Measurements from ENCODE around the gene RBFOX1.

The RBFOX1 gene

DNA sequence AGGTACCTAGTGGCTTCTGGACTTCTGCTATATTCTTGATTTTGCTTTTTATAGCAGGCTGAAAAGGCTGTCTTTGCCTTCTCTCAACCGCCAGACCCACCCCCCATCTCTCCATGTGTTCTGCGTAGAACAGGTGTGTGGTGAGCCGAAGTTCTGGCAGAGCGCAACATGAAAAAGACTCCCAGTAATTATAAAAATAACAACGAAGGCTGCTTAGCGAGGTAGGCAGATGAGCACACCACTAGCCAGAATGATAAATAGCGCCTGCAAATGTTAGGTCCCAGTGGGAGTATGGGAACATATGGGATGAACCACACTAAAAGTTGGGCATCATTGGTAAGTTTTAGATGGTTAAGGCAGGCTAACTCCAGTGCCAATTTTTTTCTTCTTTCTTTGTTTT, 14.0 kb upstream of the RBFOX1 start:
- no peak overlapping the region for H3K27ac Mint-ChIP-seq
- no peaks in the 10 kb centered on the region for H3K27me3 Mint-ChIP-seq (ENCODE audit: low read depth)
- H3K9me3 Mint-ChIP-seq, result peaks cover 22% of the 10 kb centered on the region
- H3K36me3 Mint-ChIP-seq (ENCODE audit: low read depth), result no peaks in the 10 kb centered on the region
- H3K4me1 Mint-ChIP-seq (ENCODE audit: low read depth), result no peaks in the 10 kb centered on the region
- no peak overlapping the region for H3K4me3 Mint-ChIP-seq

DNA sequence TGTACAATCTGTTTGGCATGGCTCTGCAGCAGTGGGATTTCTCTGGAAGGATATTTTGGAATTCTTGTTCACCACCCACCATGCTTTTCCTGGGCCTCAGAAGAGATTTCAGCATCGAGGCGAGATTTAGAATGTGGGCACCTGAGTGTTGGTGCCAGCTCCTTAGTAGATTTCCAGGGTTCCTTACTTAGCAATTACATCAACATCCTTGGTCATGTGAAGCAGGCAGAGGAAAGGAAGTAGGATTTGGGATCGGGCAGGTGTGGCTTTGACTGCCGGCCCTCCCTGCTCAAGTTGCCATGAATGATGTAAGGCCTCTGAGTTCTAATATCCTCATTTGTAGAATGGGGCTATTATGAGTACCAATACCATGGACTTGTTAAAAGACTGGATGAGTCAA, 13.1 kb upstream of the RBFOX1 start:
- H3K4me1 Mint-ChIP-seq (ENCODE audit: low read depth), result no peaks in the 10 kb centered on the region
- H3K9me3 Mint-ChIP-seq, result peaks cover 26% of the 10 kb centered on the region
- H3K27ac Mint-ChIP-seq, result no peak overlapping the region
- H3K27me3 Mint-ChIP-seq (ENCODE audit: low read depth), result no peaks in the 10 kb centered on the region
- no peaks in the 10 kb centered on the region for H3K36me3 Mint-ChIP-seq (ENCODE audit: low read depth)
- no peak overlapping the region for H3K4me3 Mint-ChIP-seq

DNA sequence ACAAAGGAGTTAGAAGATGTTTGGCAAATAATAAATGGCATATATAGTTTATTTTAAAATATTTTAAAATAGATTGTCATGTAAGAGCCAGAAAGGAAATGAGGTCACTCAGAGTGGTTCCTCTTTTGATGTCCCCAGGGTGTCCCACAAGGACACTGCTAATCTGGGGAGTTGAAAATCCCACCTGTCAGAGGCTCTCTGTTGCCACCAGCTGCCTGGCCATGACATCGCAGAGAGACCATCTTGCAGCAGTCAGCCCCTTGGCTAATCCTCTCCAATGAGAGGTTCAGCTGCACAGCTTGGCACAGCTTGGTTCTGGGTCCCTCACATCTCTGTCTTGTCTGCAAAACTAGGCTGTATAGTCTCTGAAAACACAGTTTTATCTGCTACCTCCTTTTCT, 11.0 kb upstream of the RBFOX1 start:
- H3K27me3 Mint-ChIP-seq (ENCODE audit: low read depth), result no peaks in the 10 kb centered on the region
- H3K4me1 Mint-ChIP-seq (ENCODE audit: low read depth), result no peaks in the 10 kb centered on the region
- peaks cover 38% of the 10 kb centered on the region for H3K9me3 Mint-ChIP-seq
- no peaks in the 10 kb centered on the region for H3K36me3 Mint-ChIP-seq (ENCODE audit: low read depth)
- no peak overlapping the region for H3K4me3 Mint-ChIP-seq
- H3K27ac Mint-ChIP-seq, result no peak overlapping the region

DNA sequence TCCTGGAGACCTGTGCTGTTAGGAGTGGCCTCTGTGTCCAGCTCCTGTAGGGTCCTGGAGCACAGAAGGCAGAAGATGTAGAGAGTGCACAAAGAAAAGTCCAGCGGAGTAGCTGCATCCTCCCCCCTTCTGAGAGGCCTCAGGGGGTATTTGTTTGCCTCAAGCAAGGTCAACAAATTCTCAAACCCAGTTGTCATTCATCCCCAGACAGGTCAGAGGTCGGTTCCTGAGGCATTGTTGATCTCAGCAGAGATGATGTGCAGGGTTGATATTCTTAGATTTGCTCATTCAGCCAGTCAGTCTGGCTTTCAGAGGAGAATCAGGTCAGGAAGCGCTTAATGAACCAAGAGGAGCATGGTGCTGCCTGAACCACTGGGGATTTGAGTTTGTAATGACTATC, 8.3 kb upstream of the RBFOX1 start:
- H3K27ac Mint-ChIP-seq, result no peak overlapping the region
- H3K9me3 Mint-ChIP-seq, result peaks cover 41% of the 10 kb centered on the region
- no peaks in the 10 kb centered on the region for H3K4me1 Mint-ChIP-seq (ENCODE audit: low read depth)
- H3K4me3 Mint-ChIP-seq, result no peak overlapping the region
- H3K27me3 Mint-ChIP-seq (ENCODE audit: low read depth), result no peaks in the 10 kb centered on the region
- H3K36me3 Mint-ChIP-seq (ENCODE audit: low read depth), result no peaks in the 10 kb centered on the region

DNA sequence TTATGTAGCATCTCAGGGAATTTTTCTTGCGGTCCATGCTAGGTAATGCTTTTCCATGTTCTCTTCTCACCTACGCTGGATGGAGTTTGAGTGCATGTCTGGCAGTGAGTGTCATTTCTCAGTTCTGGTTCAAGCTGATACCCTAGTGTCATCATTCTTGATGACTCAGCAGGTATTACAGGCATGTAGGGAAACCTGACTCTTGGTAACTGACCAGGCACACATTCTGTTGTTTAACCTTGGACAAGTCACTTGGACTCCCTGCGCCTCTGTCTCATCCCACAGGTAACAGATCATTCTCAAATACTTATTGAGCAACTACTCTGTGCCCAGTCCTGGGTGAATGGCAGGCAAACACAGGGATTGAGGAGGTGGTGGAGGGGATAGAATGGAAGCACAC, 6.8 kb upstream of the RBFOX1 start:
- no peaks in the 10 kb centered on the region for H3K36me3 Mint-ChIP-seq (ENCODE audit: low read depth)
- no peaks in the 10 kb centered on the region for H3K27me3 Mint-ChIP-seq (ENCODE audit: low read depth)
- no peaks in the 10 kb centered on the region for H3K4me1 Mint-ChIP-seq (ENCODE audit: low read depth)
- H3K4me3 Mint-ChIP-seq, result no peak overlapping the region
- H3K27ac Mint-ChIP-seq, result no peak overlapping the region
- H3K9me3 Mint-ChIP-seq, result peaks cover 36% of the 10 kb centered on the region

DNA sequence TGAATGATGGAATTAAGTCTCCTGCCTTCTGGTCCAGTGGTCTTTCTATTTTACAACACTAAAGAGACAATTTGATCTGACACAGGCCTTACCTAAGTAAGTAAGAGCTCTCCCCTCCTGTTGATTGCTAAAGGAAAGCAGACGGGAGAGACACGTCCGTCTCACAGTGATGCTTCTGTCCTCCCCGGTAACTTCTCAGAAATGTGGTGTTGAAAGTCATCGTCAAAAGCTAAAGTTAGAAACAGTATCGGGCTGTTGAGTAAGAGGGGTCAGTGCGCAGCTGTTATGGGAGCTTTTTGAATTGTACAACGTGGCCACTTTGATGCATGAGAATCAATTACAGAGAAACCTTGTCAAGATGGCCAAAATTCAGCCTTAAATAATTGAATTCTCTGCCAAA, 1.9 kb upstream of the RBFOX1 start:
- Mint-ChIP-seq H3K4me1 (ENCODE audit: low read depth) (no peaks in the 10 kb centered on the region), H3K36me3 (ENCODE audit: low read depth) (no peaks in the 10 kb centered on the region), H3K4me3 (no peak overlapping the region), H3K27me3 (ENCODE audit: low read depth) (no peaks in the 10 kb centered on the region), H3K9me3 (peaks cover 37% of the 10 kb centered on the region), H3K27ac (no peak overlapping the region)

DNA sequence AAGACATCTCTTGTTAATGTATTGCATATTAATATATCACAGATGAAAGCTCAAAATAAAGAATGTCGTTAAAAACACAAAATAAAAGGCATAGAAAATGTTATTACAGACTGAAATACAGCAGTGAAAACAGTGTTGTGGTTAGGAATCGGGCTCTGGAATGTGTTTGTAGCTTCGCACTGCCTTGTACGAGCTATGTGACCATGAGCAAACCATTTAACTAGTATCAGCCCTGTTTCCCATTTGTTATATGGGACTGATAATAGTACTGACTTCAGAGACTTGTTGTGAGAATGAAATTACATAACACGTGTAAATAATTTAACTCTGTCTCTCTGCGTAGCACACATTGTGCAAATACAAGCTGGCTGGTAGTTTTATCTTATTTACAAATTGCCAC, 648 bp upstream of the RBFOX1 start:
- H3K4me1 Mint-ChIP-seq (ENCODE audit: low read depth), result no peaks in the 10 kb centered on the region
- no peak overlapping the region for H3K4me3 Mint-ChIP-seq
- no peak overlapping the region for H3K27ac Mint-ChIP-seq
- H3K36me3 Mint-ChIP-seq (ENCODE audit: low read depth), result no peaks in the 10 kb centered on the region
- no peaks in the 10 kb centered on the region for H3K27me3 Mint-ChIP-seq (ENCODE audit: low read depth)
- peaks cover 32% of the 10 kb centered on the region for H3K9me3 Mint-ChIP-seq

DNA sequence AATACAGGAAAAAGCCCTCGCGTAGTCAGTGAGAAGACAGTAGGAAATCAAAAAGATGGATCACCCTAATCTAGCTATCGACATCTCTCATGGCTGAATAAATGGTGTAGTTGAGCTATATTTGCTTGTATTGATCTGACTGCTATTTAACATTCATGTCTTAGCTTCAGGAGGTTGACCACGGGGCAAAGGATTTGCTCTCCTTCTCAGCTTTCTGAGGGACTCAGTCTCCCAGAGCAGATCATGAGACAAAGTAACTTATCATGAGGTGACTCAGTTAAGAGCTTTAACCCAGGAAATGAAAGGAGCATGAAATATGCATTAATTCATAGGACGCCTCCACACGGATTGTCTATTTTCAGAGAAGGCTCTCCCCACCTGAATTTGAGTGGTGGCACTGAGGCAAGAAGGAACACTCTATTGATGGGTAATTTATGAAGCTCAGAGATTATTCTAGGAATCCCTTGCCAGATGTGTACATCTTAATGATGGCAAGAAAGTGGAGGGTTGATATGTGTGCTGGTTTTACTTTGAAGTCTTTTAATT, 608 bp downstream of the RBFOX1 start:
- Mint-ChIP-seq H3K9me3 (peaks cover 26% of the 10 kb centered on the region), H3K27me3 (ENCODE audit: low read depth) (no peaks in the 10 kb centered on the region), H3K27ac (no peak overlapping the region), H3K36me3 (ENCODE audit: low read depth) (no peaks in the 10 kb centered on the region), H3K4me1 (ENCODE audit: low read depth) (no peaks in the 10 kb centered on the region), H3K4me3 (no peak overlapping the region)

DNA sequence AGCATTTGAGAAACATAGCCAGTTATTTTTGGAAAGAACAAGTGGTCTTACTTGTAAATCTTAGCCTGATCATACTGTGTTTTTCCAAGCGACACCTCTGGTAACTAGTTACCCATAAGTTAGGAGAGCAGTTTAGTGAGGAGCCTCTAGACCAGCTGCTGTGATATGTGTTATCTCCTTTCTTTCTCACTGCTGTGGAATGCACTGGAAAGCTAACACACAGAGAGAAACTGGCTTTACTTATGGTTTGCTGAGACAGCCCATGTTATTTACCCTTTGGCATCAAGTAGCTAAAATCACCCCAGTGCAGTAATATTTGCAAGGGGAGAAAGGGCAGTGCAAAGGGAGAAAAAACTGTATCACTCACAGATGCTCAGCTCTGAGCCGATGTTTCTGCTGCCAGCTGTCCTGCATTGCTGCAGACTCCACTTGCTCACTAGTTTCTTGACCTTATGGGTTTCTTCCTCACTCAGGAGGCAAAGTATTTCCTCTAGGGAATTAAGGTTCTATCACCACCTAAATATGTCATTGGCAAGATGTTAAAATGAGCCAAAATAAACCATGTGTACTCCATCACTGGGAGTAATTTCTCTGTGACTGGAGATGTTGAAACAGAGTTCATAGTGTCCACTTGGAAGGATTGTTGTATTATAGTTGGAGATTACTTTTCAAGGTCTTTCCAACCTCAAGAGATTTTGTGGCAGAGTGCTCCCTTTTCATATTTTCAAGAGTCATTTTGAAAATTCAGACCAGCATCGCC, 2.3 kb downstream of the RBFOX1 start:
- Mint-ChIP-seq H3K4me1 (ENCODE audit: low read depth) (no peaks in the 10 kb centered on the region), H3K4me3 (no peak overlapping the region), H3K9me3 (peaks cover 34% of the 10 kb centered on the region), H3K27me3 (ENCODE audit: low read depth) (no peaks in the 10 kb centered on the region), H3K36me3 (ENCODE audit: low read depth) (no peaks in the 10 kb centered on the region), H3K27ac (no peak overlapping the region)

DNA sequence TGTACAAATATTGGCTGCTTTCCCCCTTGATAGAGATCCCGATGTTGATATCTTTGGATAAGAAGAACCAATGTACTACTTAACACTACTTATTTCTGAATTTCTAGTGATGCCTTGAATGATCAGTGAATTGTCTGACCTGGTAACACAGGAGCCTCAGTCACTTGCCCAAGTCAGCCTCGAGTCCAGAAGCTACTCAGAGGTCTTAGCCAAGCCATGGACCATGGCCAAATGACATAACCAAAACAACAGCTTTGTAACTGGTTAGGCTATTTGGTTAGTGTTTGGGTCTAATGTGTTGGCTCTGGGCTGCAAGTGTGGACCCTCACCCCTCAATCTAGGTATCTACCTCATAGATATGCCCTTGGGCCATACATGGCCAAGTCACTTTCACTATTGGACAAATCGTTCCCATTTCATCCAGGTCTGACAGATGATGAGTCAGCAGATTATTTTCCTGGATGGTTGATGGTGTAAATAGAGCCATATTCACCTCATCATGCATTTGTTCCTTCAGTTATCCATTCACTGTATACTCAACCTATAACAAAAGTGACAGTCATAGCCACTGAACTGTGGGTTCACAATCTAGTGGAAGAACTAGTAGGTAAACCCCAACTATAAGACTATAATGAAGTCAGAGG, 3.5 kb downstream of the RBFOX1 start:
- Mint-ChIP-seq H3K36me3 (ENCODE audit: low read depth) (no peaks in the 10 kb centered on the region), H3K9me3 (peaks cover 34% of the 10 kb centered on the region), H3K4me3 (no peak overlapping the region), H3K4me1 (ENCODE audit: low read depth) (no peaks in the 10 kb centered on the region), H3K27ac (no peak overlapping the region), H3K27me3 (ENCODE audit: low read depth) (no peaks in the 10 kb centered on the region)

DNA sequence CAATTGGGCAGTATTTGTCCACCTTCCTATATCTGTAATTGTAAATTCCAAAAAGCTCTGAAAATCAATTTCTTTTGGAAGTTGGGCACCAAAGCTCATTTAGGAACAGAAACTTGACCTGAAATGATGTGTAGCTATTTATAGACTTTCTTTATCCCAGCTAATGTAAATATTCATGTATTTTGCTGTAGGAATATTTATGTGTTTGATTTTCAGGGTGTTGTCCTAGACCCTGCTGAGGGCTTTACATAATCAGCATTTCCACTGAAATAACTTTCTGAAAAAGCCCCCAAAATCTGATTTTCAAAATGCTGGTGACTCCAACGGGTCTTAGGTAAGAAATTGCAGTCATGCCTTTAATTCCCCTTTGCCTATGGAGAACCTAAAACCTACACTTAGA, 4.1 kb downstream of the RBFOX1 start:
- Mint-ChIP-seq H3K4me1 (ENCODE audit: low read depth) (no peaks in the 10 kb centered on the region), H3K36me3 (ENCODE audit: low read depth) (no peaks in the 10 kb centered on the region), H3K27me3 (ENCODE audit: low read depth) (no peaks in the 10 kb centered on the region), H3K27ac (no peak overlapping the region), H3K4me3 (no peak overlapping the region), H3K9me3 (peaks cover 31% of the 10 kb centered on the region)

DNA sequence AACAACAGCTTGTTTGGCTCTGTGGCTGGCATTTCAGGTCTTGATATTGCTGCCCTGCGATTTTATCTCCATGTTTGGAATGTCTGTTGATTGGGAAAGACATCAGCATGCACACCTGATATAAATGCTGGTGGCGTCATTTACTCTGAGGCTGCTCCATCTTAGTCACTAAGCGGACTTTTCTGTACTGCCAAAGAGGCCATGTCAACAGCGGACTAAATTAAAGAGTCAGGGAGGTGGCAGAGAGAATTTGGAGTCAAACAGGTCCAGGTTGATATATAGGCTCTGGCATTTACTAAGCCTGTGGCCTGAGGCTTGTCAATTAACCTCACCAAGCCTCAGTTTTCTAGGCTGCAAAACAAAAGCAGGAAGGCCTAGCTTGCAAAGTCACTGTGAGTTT, 6.2 kb downstream of the RBFOX1 start:
- Mint-ChIP-seq H3K9me3 (peaks cover 26% of the 10 kb centered on the region), H3K4me3 (no peak overlapping the region), H3K27ac (no peak overlapping the region), H3K36me3 (ENCODE audit: low read depth) (no peaks in the 10 kb centered on the region), H3K4me1 (ENCODE audit: low read depth) (no peaks in the 10 kb centered on the region), H3K27me3 (ENCODE audit: low read depth) (no peaks in the 10 kb centered on the region)

DNA sequence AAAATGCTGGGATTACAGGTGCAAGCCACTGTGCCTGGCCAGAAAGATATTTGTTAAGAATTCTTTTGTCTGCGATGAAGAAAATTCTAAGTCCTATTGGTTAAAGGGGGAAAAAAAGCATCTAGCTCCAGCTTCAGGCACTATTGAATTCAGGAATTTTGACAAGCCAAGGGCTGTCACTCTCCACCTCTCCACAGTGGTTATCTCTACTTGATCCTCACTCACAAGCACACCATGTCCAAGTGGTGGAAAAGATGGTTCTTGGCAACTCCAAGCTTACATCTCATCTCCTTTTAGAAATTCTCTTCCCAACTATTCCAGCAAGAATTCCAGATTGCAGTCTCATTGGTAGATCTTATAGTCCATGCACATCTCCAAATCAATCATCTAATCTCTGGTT, 7.1 kb downstream of the RBFOX1 start:
- H3K4me3 Mint-ChIP-seq, result no peak overlapping the region
- H3K27ac Mint-ChIP-seq, result no peak overlapping the region
- H3K4me1 Mint-ChIP-seq (ENCODE audit: low read depth), result no peaks in the 10 kb centered on the region
- no peaks in the 10 kb centered on the region for H3K27me3 Mint-ChIP-seq (ENCODE audit: low read depth)
- no peaks in the 10 kb centered on the region for H3K36me3 Mint-ChIP-seq (ENCODE audit: low read depth)
- H3K9me3 Mint-ChIP-seq, result peaks cover 26% of the 10 kb centered on the region

DNA sequence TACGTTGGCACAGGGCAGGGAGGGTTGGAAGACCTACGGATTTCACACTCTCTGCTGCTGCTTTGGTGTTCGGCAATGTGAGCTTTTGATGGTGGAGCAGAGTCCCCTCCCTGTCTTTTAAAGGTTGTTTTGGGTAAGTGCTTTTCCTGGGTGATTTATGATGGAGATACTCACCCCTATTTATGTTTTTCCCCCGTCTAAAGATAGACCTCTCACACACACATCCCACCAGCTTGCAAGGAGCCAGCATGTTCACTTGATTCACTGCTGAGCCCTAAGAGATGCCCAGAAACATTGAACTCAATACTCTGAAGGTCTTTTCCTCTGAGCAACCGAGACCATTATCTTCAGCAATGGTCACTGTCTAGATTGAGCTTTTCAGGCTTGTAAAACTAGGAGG, 8.3 kb downstream of the RBFOX1 start:
- H3K36me3 Mint-ChIP-seq (ENCODE audit: low read depth), result no peaks in the 10 kb centered on the region
- no peaks in the 10 kb centered on the region for H3K27me3 Mint-ChIP-seq (ENCODE audit: low read depth)
- H3K9me3 Mint-ChIP-seq, result peaks cover 30% of the 10 kb centered on the region
- no peaks in the 10 kb centered on the region for H3K4me1 Mint-ChIP-seq (ENCODE audit: low read depth)
- no peak overlapping the region for H3K27ac Mint-ChIP-seq
- no peak overlapping the region for H3K4me3 Mint-ChIP-seq

DNA sequence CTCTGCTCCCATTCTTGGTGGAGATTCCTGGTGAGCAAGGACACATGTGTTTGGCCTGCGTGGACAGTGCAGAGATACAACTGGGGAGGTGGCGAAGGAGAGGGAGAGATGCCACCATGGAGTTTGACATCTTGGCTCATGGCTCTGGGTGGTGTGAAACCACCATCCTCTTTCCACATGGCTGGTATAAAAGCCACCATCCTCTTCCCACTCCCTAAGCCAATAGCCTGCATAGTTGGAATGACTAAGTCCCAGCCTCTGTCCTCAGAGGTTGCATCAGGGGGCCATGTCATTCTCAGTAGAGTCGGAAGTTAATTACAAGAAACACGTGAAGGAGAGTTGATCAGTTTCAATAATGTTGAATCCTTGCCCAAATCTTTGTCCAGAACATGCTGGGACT, 10.0 kb downstream of the RBFOX1 start:
- Mint-ChIP-seq H3K27ac (no peak overlapping the region), H3K36me3 (ENCODE audit: low read depth) (no peaks in the 10 kb centered on the region), H3K4me1 (ENCODE audit: low read depth) (no peaks in the 10 kb centered on the region), H3K27me3 (ENCODE audit: low read depth) (no peaks in the 10 kb centered on the region), H3K9me3 (peaks cover 37% of the 10 kb centered on the region), H3K4me3 (no peak overlapping the region)

All from T-helper 1 cell treated with Interleukin-12 subunit alpha and Interleukin-12 subunit beta and Interleukin-4 antibody, amounts not matched to agents 30 μg/mL and 1 μg/mL, for 36 hours (primary cell).